ENCODE data around the gene BCAT1.
A peak's percentile ranks its signal among the peaks of the same experiment; 100 is the strongest.
"Not testable (repeated sequence)": the region's sequence is repeated elsewhere in the genome, so short reads cannot be mapped to it uniquely, and the experiment has no call there.

The BCAT1 gene

GRCh38 chr12:24851341-24851740 lies 97.6 kb downstream of the BCAT1 start:
- DNase-seq, result no peak

GRCh38 chr12:24850496-24850895 lies 98.4 kb downstream of the BCAT1 start:
- no peak for DNase-seq

DNA sequence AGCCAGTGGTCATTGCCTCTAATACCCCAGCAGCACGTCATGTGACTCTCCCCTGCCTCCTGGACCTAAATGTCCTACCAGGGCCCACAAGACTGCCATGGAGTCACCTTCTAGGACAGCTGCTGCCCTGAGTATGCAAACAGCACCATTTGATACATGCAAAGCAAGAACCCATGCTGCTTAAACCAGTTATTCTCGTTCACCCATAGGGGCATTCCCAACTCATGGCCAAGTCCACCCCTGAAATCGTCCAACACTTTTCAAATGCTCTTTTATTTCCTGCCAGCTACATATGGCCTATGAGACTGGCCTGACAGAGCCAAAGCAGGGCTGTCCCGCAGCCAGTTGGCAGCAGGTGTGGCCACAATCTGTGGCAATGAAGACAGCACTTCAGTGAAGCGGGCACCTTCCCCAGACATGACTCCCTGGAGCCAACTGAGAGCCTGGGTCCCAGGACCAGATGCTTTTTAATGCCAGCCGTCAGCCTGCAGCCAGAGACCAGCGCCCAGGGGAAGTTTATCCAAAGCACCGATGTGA lies 99.9 kb downstream of the BCAT1 start:
- no peak for DNase-seq

DNA sequence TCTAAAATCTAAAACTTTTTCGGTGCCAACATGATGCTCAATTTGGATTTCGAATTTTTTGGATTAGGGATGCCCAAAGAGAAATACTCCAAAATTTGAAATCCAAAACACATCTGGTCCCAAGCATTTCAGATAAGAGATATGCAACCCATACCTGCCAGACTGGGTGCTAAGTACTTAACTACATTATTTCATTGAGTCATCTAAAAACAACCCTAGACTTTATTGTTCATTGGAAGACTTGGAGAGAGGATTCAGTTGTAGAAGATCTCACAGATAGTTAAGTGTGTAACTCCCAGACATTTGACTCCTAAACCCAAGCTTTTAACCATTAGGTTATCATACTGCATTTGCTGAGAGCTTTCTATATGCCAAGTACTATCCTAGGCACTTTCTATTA lies 102.2 kb downstream of the BCAT1 start:
- DNase-seq, result no peak

- no peak for DNase-seq
These were observed 103.3 kb downstream of the BCAT1 start for GRCh38 chr12:24845615-24846014.

GRCh38 chr12:24840046-24840800 lies 108.7 kb downstream of the BCAT1 start:
- DNase-seq, result peak; percentile 20

- peak; percentile 82 for DNase-seq
These were observed 109.6 kb downstream of the BCAT1 start for GRCh38 chr12:24839268-24839791.

GRCh38 chr12:24838531-24838950 lies 110.4 kb downstream of the BCAT1 start:
- DNase-seq, result peak; percentile 42

GRCh38 chr12:24835377-24835776 lies 113.5 kb downstream of the BCAT1 start:
- no peak for DNase-seq

- DNase-seq, result no peak
These were observed 115.4 kb downstream of the BCAT1 start for GRCh38 chr12:24833513-24833912.

DNA sequence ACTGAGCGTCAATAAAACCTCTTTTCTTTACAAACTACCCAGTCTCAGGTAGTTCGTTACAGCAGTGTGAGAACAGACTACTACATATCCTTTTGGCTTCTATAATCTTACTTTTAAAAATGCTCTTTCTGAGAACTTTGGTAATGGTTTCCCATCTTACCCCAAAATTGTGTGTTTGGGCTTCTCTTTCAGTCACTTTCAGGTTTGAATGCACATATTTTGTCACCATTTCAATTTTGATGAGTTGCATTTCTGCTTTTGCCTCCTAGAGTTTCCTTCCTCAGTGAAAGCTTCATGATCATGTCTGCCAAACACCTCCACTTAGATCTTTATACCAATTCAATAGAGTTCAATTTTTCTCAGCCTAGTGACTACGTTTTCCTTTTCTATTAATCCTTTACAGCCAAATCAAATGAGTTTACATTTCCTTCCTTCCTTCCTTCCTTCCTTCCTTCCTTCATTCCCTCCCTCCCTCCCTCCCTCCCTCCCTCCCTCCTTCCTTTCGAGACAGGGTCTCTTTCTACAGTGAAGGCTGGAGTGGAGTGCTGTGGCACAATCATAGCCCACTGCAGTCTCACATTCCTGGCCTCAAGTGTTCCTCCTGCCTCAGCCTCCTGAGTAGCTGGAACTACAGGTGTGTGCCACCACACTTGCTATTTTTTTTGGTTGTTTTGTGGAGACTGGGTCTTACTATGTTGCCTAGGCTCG lies 124.9 kb downstream of the BCAT1 start:
- DNase-seq, result no peak

- no peak for DNase-seq
These were observed 126.6 kb downstream of the BCAT1 start for GRCh38 chr12:24822121-24822899.

DNA sequence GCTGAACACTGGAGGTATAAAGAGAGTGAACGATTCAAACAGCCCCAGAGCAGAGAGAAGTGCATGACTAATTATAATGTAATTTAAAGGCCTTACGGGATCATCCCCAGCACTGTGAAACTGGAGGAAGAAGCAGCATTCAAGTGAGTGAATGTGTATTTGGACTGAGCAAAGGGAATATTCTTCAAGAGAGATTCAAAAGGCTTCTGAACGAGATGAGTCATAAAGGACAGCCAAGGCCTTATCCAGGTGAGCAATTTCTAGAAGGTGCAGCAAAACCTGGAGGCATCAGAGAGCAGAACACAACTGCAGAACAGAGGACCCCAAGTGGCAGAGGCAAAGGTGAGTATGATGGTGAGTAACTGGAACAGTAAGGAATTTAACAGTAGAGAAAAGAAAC lies 127.2 kb downstream of the BCAT1 start:
- peak; percentile 13 for DNase-seq

DNA sequence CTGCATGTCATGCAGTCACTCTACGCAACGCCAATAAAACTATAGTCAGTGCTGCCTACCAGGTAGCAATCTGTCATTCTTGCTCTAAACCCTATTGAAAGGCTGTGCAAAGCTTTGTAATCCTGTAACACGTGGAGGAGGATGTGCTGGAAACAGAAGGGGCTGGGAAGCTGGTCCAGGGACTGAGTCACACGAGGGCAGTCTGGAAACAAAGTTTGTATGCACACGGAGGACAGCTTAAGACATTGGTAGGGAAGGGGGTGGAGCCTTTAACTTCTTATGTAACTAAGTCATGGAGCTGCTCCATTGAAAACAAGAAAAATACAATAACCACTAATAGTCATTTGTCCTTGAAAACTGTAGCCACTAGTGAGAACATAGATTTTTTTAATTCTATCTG lies 128.0 kb downstream of the BCAT1 start:
- DNase-seq, result no peak

GRCh38 chr12:24818351-24818750 lies 130.6 kb downstream of the BCAT1 start:
- no peak for DNase-seq

DNA sequence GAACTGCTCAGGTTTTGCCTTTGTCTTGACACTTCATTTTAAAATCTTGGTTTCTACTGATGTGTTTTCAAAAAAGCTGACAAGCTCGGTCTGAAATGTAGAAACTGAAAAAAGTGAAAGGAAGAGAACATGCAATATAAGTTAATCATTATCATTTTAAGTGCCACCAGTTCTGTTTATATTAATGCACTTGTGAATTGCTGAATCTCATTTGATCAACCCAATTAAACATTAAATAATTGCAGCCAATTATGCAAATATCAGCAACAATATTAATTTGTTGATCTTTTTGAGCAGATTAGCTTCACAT lies 133.8 kb downstream of the BCAT1 start:
- no peak for DNase-seq

GRCh38 chr12:24814379-24815113 lies 134.4 kb downstream of the BCAT1 start:
- DNase-seq, result no peak

DNA sequence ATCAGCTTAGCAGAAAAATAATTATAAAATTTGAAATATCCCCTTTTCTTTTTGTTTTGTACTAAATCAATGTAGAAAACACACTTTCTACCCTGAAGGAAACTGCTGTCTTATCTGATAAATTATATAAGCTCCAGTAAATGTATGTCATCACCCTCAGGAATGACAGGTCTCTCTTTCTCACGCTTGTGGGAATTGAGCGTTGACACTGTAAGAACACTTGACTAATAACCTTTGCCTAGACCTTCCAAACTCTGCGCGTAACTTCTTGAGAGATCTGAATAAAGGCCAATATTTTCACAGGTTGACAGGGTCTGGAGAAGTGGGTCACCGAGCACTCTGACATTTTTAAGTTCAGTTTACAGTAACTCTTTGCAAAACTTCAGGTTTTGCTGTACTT lies 138.5 kb downstream of the BCAT1 start:
- no peak for DNase-seq

DNA sequence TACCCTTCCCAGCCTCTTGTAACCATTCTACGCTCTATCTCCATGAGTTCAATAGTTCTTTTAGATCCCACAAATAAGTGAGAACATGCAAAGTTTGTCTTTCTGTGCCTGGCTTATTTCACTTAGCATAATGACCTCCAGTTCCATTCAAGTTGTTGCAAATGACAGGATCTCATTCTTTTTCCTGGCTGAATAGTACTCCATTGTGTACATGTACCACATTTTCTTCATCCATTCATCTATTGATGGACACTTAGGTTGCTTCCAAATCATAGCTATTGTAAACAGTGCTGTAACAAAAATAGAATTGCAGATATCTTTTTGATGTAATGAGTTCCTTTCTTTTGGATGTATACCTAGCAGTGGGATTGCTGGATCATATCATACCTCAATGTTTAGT lies 139.6 kb downstream of the BCAT1 start:
- not testable (repeated sequence) for DNase-seq

GRCh38 chr12:24808651-24809050 lies 140.2 kb downstream of the BCAT1 start:
- DNase-seq, result no peak

- no peak for DNase-seq
These were observed 142.5 kb downstream of the BCAT1 start for GRCh38 chr12:24806386-24806785.

GRCh38 chr12:24803430-24804245 lies 145.3 kb downstream of the BCAT1 start:
- no peak for DNase-seq
